Measurements from ENCODE around the gene CLEC4M. TPM values are rescaled to one million over a fixed set of nuclear protein-coding genes. Genes with fewer than 3 reads are reported as not detected.

The CLEC4M gene, protein sequence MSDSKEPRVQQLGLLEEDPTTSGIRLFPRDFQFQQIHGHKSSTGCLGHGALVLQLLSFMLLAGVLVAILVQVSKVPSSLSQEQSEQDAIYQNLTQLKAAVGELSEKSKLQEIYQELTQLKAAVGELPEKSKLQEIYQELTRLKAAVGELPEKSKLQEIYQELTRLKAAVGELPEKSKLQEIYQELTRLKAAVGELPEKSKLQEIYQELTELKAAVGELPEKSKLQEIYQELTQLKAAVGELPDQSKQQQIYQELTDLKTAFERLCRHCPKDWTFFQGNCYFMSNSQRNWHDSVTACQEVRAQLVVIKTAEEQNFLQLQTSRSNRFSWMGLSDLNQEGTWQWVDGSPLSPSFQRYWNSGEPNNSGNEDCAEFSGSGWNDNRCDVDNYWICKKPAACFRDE
- polyA plus RNA-seq (0.03 TPM in 1 of 3 replicates, not detected in the others), polyA minus RNA-seq (not detected in 3 replicates)
- not detected for polyA plus RNA-seq (2011; ENCODE audit: low read depth)
- not detected in 2 replicates for polyA plus RNA-seq (2011; cell fraction: cytosol; rRNA removed)
- polyA plus RNA-seq (2011; cell fraction: nucleus; rRNA removed), result not detected in 2 replicates
- polyA plus RNA-seq (2012; ENCODE audit: low replicate concordance), result not detected in 2 replicates
- polyA minus RNA-seq (2011; cell fraction: cytosol; rRNA and poly(A)+ RNA removed), result not detected
- polyA minus RNA-seq (2011; cell fraction: nucleus; rRNA and poly(A)+ RNA removed), result not detected in 2 replicates

DNA sequence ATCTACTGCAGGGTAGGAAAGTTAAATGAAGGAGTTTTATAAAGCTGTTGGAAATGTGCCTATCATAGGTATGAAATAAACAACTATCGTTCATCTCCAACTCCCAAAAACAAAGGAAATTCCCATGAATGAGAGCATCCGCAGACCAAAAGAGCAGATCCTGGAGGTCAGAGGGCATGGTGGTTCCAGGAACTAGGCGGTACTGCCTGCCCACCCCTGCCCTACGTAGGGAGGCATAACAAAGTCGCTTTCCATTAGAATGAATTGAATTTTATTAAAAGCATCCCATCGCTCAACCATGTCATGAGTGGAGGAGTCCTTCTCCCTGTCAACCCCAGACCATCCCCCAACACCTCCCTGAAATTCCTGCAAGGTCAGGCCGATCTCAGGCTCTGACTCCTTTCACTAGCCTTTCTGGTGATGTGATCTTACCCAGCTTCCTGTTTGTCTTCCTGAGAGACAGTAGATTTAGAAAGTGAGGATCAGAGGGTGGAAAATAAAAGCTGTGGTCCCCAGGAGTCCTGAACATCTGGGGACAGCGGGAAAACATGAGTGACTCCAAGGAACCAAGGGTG, at the start of gene CLEC4M:
Gene CLEC4M, plus strand, starts transcription at position 525 of the 575 bp plus-strand sequence. Its CDS starts 24 bp downstream, at position 549.
- Histone ChIP-seq H3K4me2 (ENCODE audit: control insufficient read depth, extremely low read depth, insufficient read depth, low read depth, low read length) (no peak within 1 kb of the TSS), H3K9me3 (ENCODE audit: control insufficient read depth, low read depth, low read length) (no peaks in the 10 kb centered on the region), H3K36me3 (ENCODE audit: control insufficient read depth in 2 of 2, extremely low read depth in 1 of 2, insufficient read depth in 2 of 2, low read length in 2 of 2) (no peaks in the 10 kb centered on the region), H3K9ac (ENCODE audit: control insufficient read depth, extremely low read depth, insufficient read depth, low read length) (no peak within 1 kb of the TSS), H3K4me1 (ENCODE audit: control insufficient read depth, extremely low read depth, insufficient read depth, low read length) (no peaks in the 10 kb centered on the region), H2AFZ (ENCODE audit: control insufficient read depth, low read length) (no peak within 1 kb of the TSS), H3K27ac (ENCODE audit: control insufficient read depth, insufficient read depth, low read length) (no peak within 1 kb of the TSS), H3K27me3 (ENCODE audit: control insufficient read depth, extremely low read depth, insufficient read depth, low read length) (no peaks in the 10 kb centered on the region), H3K79me2 (ENCODE audit: control insufficient read depth, insufficient read depth, low read length) (no peaks in the 10 kb centered on the region), H3K9me1 (ENCODE audit: control insufficient read depth, extremely low read depth, insufficient read depth, low read length) (no peaks in the 10 kb centered on the region), H4K20me1 (ENCODE audit: control insufficient read depth, extremely low read depth, insufficient read depth, low read length) (no peaks in the 10 kb centered on the region), H3K4me3 (ENCODE audit: control insufficient read depth in 2 of 3, extremely low read depth in 1 of 3, insufficient read depth in 2 of 3, low read depth in 1 of 3, low read length in 3 of 3) (no peak within 1 kb of the TSS)
- TF ChIP-seq, protein P1, sequence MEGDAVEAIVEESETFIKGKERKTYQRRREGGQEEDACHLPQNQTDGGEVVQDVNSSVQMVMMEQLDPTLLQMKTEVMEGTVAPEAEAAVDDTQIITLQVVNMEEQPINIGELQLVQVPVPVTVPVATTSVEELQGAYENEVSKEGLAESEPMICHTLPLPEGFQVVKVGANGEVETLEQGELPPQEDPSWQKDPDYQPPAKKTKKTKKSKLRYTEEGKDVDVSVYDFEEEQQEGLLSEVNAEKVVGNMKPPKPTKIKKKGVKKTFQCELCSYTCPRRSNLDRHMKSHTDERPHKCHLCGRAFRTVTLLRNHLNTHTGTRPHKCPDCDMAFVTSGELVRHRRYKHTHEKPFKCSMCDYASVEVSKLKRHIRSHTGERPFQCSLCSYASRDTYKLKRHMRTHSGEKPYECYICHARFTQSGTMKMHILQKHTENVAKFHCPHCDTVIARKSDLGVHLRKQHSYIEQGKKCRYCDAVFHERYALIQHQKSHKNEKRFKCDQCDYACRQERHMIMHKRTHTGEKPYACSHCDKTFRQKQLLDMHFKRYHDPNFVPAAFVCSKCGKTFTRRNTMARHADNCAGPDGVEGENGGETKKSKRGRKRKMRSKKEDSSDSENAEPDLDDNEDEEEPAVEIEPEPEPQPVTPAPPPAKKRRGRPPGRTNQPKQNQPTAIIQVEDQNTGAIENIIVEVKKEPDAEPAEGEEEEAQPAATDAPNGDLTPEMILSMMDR (optimal IDR thresholded peaks at IDR 0.05 in 1 of 3, IDR thresholded peaks at IDR 0.05 in 1 of 3, conservative IDR thresholded peaks at IDR 0.05 in 1 of 3; ENCODE audit: extremely low read depth in 1 of 3, insufficient read depth in 2 of 3, low read length in 3 of 3), result no peak
- no peak for TF ChIP-seq EZH2 (IDR thresholded peaks at IDR 0.05; ENCODE audit: low read length)
- dilution Hi-C loops (cut with MboI; ENCODE audit: extremely low pct_ligation_motif_present, low sequenced_read_pairs), result no loop called here
- no peak for DNase-seq (ENCODE audit: low read depth, low spot score)
- FAIRE-seq, result no peak

DNA sequence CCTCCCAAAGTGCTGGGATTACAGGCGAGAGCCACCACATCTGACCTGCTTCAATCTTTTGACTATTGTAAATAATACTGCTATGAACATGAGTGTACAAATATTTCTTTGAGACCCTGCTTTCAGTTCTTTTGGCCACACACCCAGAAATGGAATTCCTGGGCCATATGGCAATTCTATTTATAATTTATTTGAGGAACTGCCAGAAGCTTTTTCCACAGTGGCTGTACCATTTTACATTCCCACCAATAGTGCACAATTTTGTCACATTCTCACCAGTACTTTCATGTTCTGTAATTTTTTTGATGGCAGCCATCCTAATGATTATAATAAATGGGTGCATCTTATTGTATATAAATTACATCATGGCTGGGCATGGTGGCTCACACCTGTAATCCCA, 47.4 kb upstream of the CLEC4M start:
- Histone ChIP-seq H3K4me2 (ENCODE audit: control insufficient read depth, extremely low read depth, insufficient read depth, low read depth, low read length) (no peak overlapping the region), H2AFZ (ENCODE audit: control insufficient read depth, low read length) (no peak overlapping the region), H3K9ac (ENCODE audit: control insufficient read depth, extremely low read depth, insufficient read depth, low read length) (no peak overlapping the region), H3K27ac (ENCODE audit: control insufficient read depth, insufficient read depth, low read length) (no peak overlapping the region), H3K27me3 (ENCODE audit: control insufficient read depth, extremely low read depth, insufficient read depth, low read length) (no peaks in the 10 kb centered on the region), H3K4me1 (ENCODE audit: control insufficient read depth, extremely low read depth, insufficient read depth, low read length) (no peaks in the 10 kb centered on the region), H3K9me3 (ENCODE audit: control insufficient read depth, low read depth, low read length) (no peaks in the 10 kb centered on the region), H3K4me3 (ENCODE audit: control insufficient read depth in 2 of 3, extremely low read depth in 1 of 3, insufficient read depth in 2 of 3, low read depth in 1 of 3, low read length in 3 of 3) (no peak overlapping the region), H3K79me2 (ENCODE audit: control insufficient read depth, insufficient read depth, low read length) (no peaks in the 10 kb centered on the region), H3K9me1 (ENCODE audit: control insufficient read depth, extremely low read depth, insufficient read depth, low read length) (no peaks in the 10 kb centered on the region), H3K36me3 (ENCODE audit: control insufficient read depth in 2 of 2, extremely low read depth in 1 of 2, insufficient read depth in 2 of 2, low read length in 2 of 2) (no peaks in the 10 kb centered on the region), H4K20me1 (ENCODE audit: control insufficient read depth, extremely low read depth, insufficient read depth, low read length) (no peaks in the 10 kb centered on the region)
- TF ChIP-seq EZH2 (IDR thresholded peaks at IDR 0.05; ENCODE audit: low read length), result no peak
- TF ChIP-seq, protein P1 (optimal IDR thresholded peaks at IDR 0.05 in 1 of 3, IDR thresholded peaks at IDR 0.05 in 1 of 3, conservative IDR thresholded peaks at IDR 0.05 in 1 of 3; ENCODE audit: extremely low read depth in 1 of 3, insufficient read depth in 2 of 3, low read length in 3 of 3), result no peak
- FAIRE-seq (no peak), DNase-seq (ENCODE audit: low read depth, low spot score) (no peak)
- dilution Hi-C loops (cut with MboI; ENCODE audit: extremely low pct_ligation_motif_present, low sequenced_read_pairs), result no loop called here
